ENCODE data around the gene TNRC6B. TPM values are rescaled to one million over a fixed set of nuclear protein-coding genes. Genes with fewer than 3 reads are reported as not detected.

Gene TNRC6B
- total and polyA plus RNA-seq, 2 experiments from 2014 or later: 23.7 to 25.8 TPM

- Histone ChIP-seq H3K9me3 (ENCODE audit: low read depth) (no peaks in the 10 kb centered on the region), H3K27ac (no peak overlapping the region), H3K36me3 (replicated peaks; ENCODE audit: insufficient read depth, low read depth) (no peaks in the 10 kb centered on the region), H3K9me2 (replicated peaks; ENCODE audit: insufficient read depth) (no peaks in the 10 kb centered on the region), H3K4me1 (ENCODE audit: insufficient read depth) (peaks cover 6% of the 10 kb centered on the region), H3K27me3 (no peaks in the 10 kb centered on the region), H3K4me3 (no peak overlapping the region), H3K79me2 (no peaks in the 10 kb centered on the region), H4K20me1 (ENCODE audit: insufficient read depth, poor library complexity, severe bottlenecking) (no peaks in the 10 kb centered on the region), H2AFZ (no peak overlapping the region), H3K4me2 (no peak overlapping the region)
- 98% methylated on average over 5 of the region's 5 CpGs for WGBS (ENCODE audit: low lambda C conversion rate, missing lambda C conversion rate)
- TF ChIP-seq EZH2 (IDR thresholded peaks at IDR 0.05; ENCODE audit: borderline replicate concordance) (no peak), CTCF (IDR thresholded peaks at IDR 0.05; ENCODE audit: poor library complexity) (no peak), EZH2phosphoT487 (IDR thresholded peaks at IDR 0.05; ENCODE audit: low read depth, severe bottlenecking, unreplicated experiment) (no peak)
- DNase-seq (ENCODE audit: low spot score): no peak
Measured at GRCh38 chr22:40305625-40306024, 127.9 kb downstream of the TNRC6B start.

GRCh38 chr22:40308999-40309573 lies 131.4 kb downstream of the TNRC6B start:
- H3K27me3 ChIP-seq: no peaks in the 10 kb centered on the region
- TF ChIP-seq EZH2 (IDR thresholded peaks at IDR 0.05; ENCODE audit: borderline replicate concordance) (no peak), CTCF (IDR thresholded peaks at IDR 0.05; ENCODE audit: poor library complexity) (no peak)
- H3K27ac ChIP-seq: peak overlapping the region; percentile 73
- no peaks in the 10 kb centered on the region for H3K36me3 ChIP-seq (replicated peaks; ENCODE audit: insufficient read depth, low read depth)
- H2AFZ ChIP-seq: no peak overlapping the region
- WGBS (ENCODE audit: low lambda C conversion rate, missing lambda C conversion rate): 79% methylated on average over 6 of the region's 6 CpGs
- no peaks in the 10 kb centered on the region for H4K20me1 ChIP-seq (ENCODE audit: insufficient read depth, poor library complexity, severe bottlenecking)
- no peak overlapping the region for H3K4me2 ChIP-seq
- H3K9me3 ChIP-seq (ENCODE audit: low read depth): no peaks in the 10 kb centered on the region
- no peak overlapping the region for H3K4me3 ChIP-seq
- DNase-seq (ENCODE audit: low spot score): no peak
- peaks cover 8% of the 10 kb centered on the region for H3K4me1 ChIP-seq (ENCODE audit: insufficient read depth)
- peaks cover 5% of the 10 kb centered on the region for H3K79me2 ChIP-seq
- H3K9me2 ChIP-seq (replicated peaks; ENCODE audit: insufficient read depth): no peaks in the 10 kb centered on the region

GRCh38 chr22:40309631-40310030 lies 131.9 kb downstream of the TNRC6B start:
- Histone ChIP-seq H2AFZ (no peak overlapping the region), H3K4me2 (peak overlapping the region; percentile 33), H3K4me1 (ENCODE audit: insufficient read depth) (peaks cover 8% of the 10 kb centered on the region), H3K9me3 (ENCODE audit: low read depth) (no peaks in the 10 kb centered on the region), H3K9me2 (replicated peaks; ENCODE audit: insufficient read depth) (no peaks in the 10 kb centered on the region), H3K4me3 (no peak overlapping the region), H4K20me1 (ENCODE audit: insufficient read depth, poor library complexity, severe bottlenecking) (no peaks in the 10 kb centered on the region), H3K36me3 (replicated peaks; ENCODE audit: insufficient read depth, low read depth) (no peaks in the 10 kb centered on the region), H3K27ac (peak overlapping the region; percentile 73), H3K79me2 (peaks cover 5% of the 10 kb centered on the region), H3K27me3 (no peaks in the 10 kb centered on the region)
- no peak for TF ChIP-seq EZH2 (IDR thresholded peaks at IDR 0.05; ENCODE audit: borderline replicate concordance)
- TF ChIP-seq CTCF (IDR thresholded peaks at IDR 0.05; ENCODE audit: poor library complexity): no peak
- TF ChIP-seq EZH2phosphoT487 (IDR thresholded peaks at IDR 0.05; ENCODE audit: low read depth, severe bottlenecking, unreplicated experiment): no peak
- DNase-seq (ENCODE audit: low spot score): no peak
